HepG2 (cell line): ENCODE data around the gene TTLL4. TPM values are rescaled to one million over a fixed set of nuclear protein-coding genes. Genes with fewer than 3 reads are reported as not detected.

Experiments used
- ADNP ChIP-seq: sonication (generic); formaldehyde crosslinking; IDR thresholded peaks from 2 replicates; pipeline ENCODE4 v1.4.0; 2020; ENCODE audit warnings: missing genetic modification reagents
- BCL3 ChIP-seq: sonication (generic); formaldehyde crosslinking; IDR thresholded peaks from 2 replicates; pipeline ENCODE4 v1.5.1; 2020; ENCODE audit warnings: mild to moderate bottlenecking, missing genetic modification reagents, moderate library complexity
- EP300 ChIP-seq, 3 experiments: sonication (generic) in 1 of 3; formaldehyde crosslinking in 1 of 3; IDR thresholded peaks; 2 replicates each; pipeline versions ENCODE4 v1.5.1 to v1.6.1; 2011 to 2020; ENCODE audit warnings: low read depth in 2 of 3, low read length in 2 of 3, borderline replicate concordance in 1 of 3, improper control_type of control experiment in 1 of 3, mild to moderate bottlenecking in 1 of 3, missing genetic modification reagents in 1 of 3, moderate library complexity in 1 of 3
- HDAC2 ChIP-seq: sonication (generic); formaldehyde crosslinking; IDR thresholded peaks from 2 replicates; pipeline ENCODE4 v1.4.0; 2020; ENCODE audit warnings: missing genetic modification reagents
- HIVEP1 ChIP-seq: sonication (generic); formaldehyde crosslinking; IDR thresholded peaks from 2 replicates; pipeline ENCODE4 v1.4.0; 2020; ENCODE audit warnings: mild to moderate bottlenecking, missing genetic modification reagents
- ISL2 ChIP-seq: sonication (generic); formaldehyde crosslinking; IDR thresholded peaks from 2 replicates; pipeline ENCODE4 v1.5.0; 2020; ENCODE audit warnings: missing genetic modification reagents
- JARID2 ChIP-seq: sonication (generic); formaldehyde crosslinking; IDR thresholded peaks from 2 replicates; pipeline ENCODE4 v1.8.1; 2023; ENCODE audit warnings: missing genetic modification reagents, inconsistent platforms; ENCODE audit not compliant: insufficient replicate concordance
- MIER2 ChIP-seq: IDR thresholded peaks from 2 replicates; pipeline ENCODE4 v1.6.1; 2016; ENCODE audit warnings: missing biosample characterization, missing genetic modification reagents
- MLXIP ChIP-seq: sonication (generic); formaldehyde crosslinking; IDR thresholded peaks from 2 replicates; pipeline ENCODE4 v1.9.0; 2021; ENCODE audit warnings: missing genetic modification reagents, borderline replicate concordance
- TOPORS ChIP-seq: sonication (generic); formaldehyde crosslinking; IDR thresholded peaks from 2 replicates; pipeline ENCODE4 v1.8.0; 2023; ENCODE audit warnings: mild to moderate bottlenecking, missing genetic modification reagents
- ZFP91 ChIP-seq: sonication (generic); formaldehyde crosslinking; IDR thresholded peaks from 2 replicates; pipeline ENCODE4 v1.9.0; 2022; ENCODE audit warnings: missing genetic modification reagents, mild to moderate bottlenecking, borderline replicate concordance
- ZKSCAN5 ChIP-seq: sonication (generic); formaldehyde crosslinking; IDR thresholded peaks from 2 replicates; pipeline ENCODE4 v1.5.1; 2020; ENCODE audit warnings: mild to moderate bottlenecking, missing genetic modification reagents
- ZNF264 ChIP-seq: sonication (generic); formaldehyde crosslinking; IDR thresholded peaks from 2 replicates; pipeline ENCODE4 v1.4.0; 2020; ENCODE audit warnings: missing genetic modification reagents
- ZNF362 ChIP-seq: sonication (generic); formaldehyde crosslinking; IDR thresholded peaks from 2 replicates; pipeline ENCODE4 v1.4.0; 2020; ENCODE audit warnings: missing genetic modification reagents, mild to moderate bottlenecking, borderline replicate concordance
- ZNF512 ChIP-seq: sonication (generic); formaldehyde crosslinking; IDR thresholded peaks from 2 replicates; pipeline ENCODE4 v1.4.0; 2020; ENCODE audit warnings: mild to moderate bottlenecking, missing genetic modification reagents
- ZNF724P ChIP-seq: sonication (generic); formaldehyde crosslinking; IDR thresholded peaks from 2 replicates; pipeline ENCODE4 v1.8.0; 2022; ENCODE audit warnings: missing genetic modification reagents, borderline replicate concordance
- ZNF770 ChIP-seq: sonication (generic); formaldehyde crosslinking; IDR thresholded peaks from 2 replicates; pipeline ENCODE4 v1.5.0; 2020; ENCODE audit warnings: mild to moderate bottlenecking, missing genetic modification reagents
- polyA plus RNA-seq, 8 experiments: library from polyadenylated mRNA; depleted of rRNA in 3 of 8; stranded (reverse) in 7 of 8; unstranded in 1 of 8; fragments of >200 nt; fragmentation: Illumina TruSeq in 4 of 8; extraction: Trizol in 4 of 8; gene quantifications; 2 replicates each; pipeline versions ENCODE4 v1.2.1 to v1.2.3, GENCODE V29; 2011 to 2016; ENCODE audit warnings: low read depth in 4 of 8, missing spikeins in 1 of 8, mixed read lengths in 1 of 8; ENCODE audit not compliant: insufficient read depth in 1 of 8
- total RNA-seq, 5 experiments: library from RNA; depleted of rRNA; stranded (reverse); fragments of >200 nt; fragmentation: Illumina TruSeq; extraction: Trizol; gene quantifications; 2 replicates each; pipeline ENCODE4 v1.2.3, GENCODE V29; 2016; ENCODE audit warnings: low read depth in 1 of 5

Gene TTLL4
- total and polyA plus RNA-seq, 2 of the 13 experiments (the other 11 are each of a cell fraction or from before 2014, with no cell fraction given), result 77.5 to 84.6 TPM

- TF ChIP-seq MLXIP (CRISPR knock-in tag) (no peak), ADNP (CRISPR knock-in tag) (no peak), ZFP91 (CRISPR knock-in tag) (0 out of 2 replicates have a peak, but pooled peaks have one; percentile 23), ZKSCAN5 (CRISPR knock-in tag) (no peak), ZNF264 (no peak), ZNF724P (no peak), TOPORS (CRISPR knock-in tag) (no peak), ZNF512 (CRISPR knock-in tag) (no peak), ZNF362 (CRISPR knock-in tag) (no peak), MIER2 (CRISPR knock-in tag) (no peak), ZNF770 (CRISPR knock-in tag) (no peak), ISL2 (no peak), BCL3 (CRISPR knock-in tag) (0 out of 2 replicates have a peak, but pooled peaks have one; percentile 13), JARID2 (CRISPR knock-in tag) (no peak), HDAC2 (CRISPR knock-in tag) (peak; percentile 32; the same call in 1 of the 2 replicates), EP300 (IDR thresholded peaks at IDR 0.05; ENCODE audit: low read depth in 2 of 2, low read length in 2 of 2) (no peak), EP300 (CRISPR knock-in tag; IDR thresholded peaks at IDR 0.05; ENCODE audit: borderline replicate concordance) (no peak), HIVEP1 (CRISPR knock-in tag) (no peak)
Measured at GRCh38 chr2:218783688-218784087, 73.1 kb downstream of the TTLL4 start (continued).
